ENCODE data around the gene MMP24OS. TPM values are rescaled to one million over a fixed set of nuclear protein-coding genes. Genes with fewer than 3 reads are reported as not detected.

The MMP24OS gene
- total RNA-seq, 4 donors from 2014 or later = 19.6 to 47.2 (median 26.9) TPM

- no peak overlapping the region for H3K4me3 ChIP-seq
- ATAC-seq = no peak
- WGBS, 2 donors (ENCODE audit: low coverage in 1 of 2) = 96 to 100% methylated on average over 3 to 6 of the region's 6 CpGs
- no peak overlapping the region for H3K27ac ChIP-seq
- no peaks in the 10 kb centered on the region for H3K9me3 ChIP-seq
- peaks cover 0 to 12% (median 0%) of the 10 kb centered on the region in 3 donors for H3K4me1 ChIP-seq
- no peaks in the 10 kb centered on the region for H3K36me3 ChIP-seq
- TF ChIP-seq EP300 (IDR thresholded peaks at IDR 0.05) (no peak), POLR2AphosphoS5 (IDR thresholded peaks at IDR 0.05) (no peak), CTCF (IDR thresholded peaks at IDR 0.05) (no peak)
- no peaks in the 10 kb centered on the region for H3K27me3 ChIP-seq
Measured at GRCh38 chr20:35325401-35325800, 47.5 kb upstream of the MMP24OS start.

- peaks cover 0 to 25% (median 3%) of the 10 kb centered on the region in 3 donors for H3K4me1 ChIP-seq
- TF ChIP-seq POLR2A (IDR thresholded peaks at IDR 0.05) (no peak), POLR2AphosphoS5 (IDR thresholded peaks at IDR 0.05) (no peak), CTCF (IDR thresholded peaks at IDR 0.05) (no peak), EP300 (IDR thresholded peaks at IDR 0.05) (no peak)
- H3K9me3 ChIP-seq = no peaks in the 10 kb centered on the region
- no peak overlapping the region for H3K27ac ChIP-seq
- WGBS, 2 donors (ENCODE audit: low coverage in 1 of 2) = 91 to 100% methylated on average over 2 to 3 of the region's 3 CpGs
- H3K36me3 ChIP-seq = peaks cover 0 to 7% of the 10 kb centered on the region in 2 donors
- no peaks in the 10 kb centered on the region for H3K27me3 ChIP-seq
- H3K4me3 ChIP-seq = no peak overlapping the region
- ATAC-seq = no peak
Measured at GRCh38 chr20:35320396-35321126, 42.6 kb upstream of the MMP24OS start.

GRCh38 chr20:35319871-35320197, 41.9 kb upstream of the MMP24OS start:
- H3K36me3 ChIP-seq = peaks cover 0 to 13% of the 10 kb centered on the region in 2 donors
- H3K27ac ChIP-seq = no peak overlapping the region
- no peaks in the 10 kb centered on the region for H3K9me3 ChIP-seq
- H3K4me3 ChIP-seq = no peak overlapping the region
- ATAC-seq = no peak
- peaks cover 0 to 25% (median 3%) of the 10 kb centered on the region in 3 donors for H3K4me1 ChIP-seq
- TF ChIP-seq POLR2A (IDR thresholded peaks at IDR 0.05) = no peak
- no peak for TF ChIP-seq EP300 (IDR thresholded peaks at IDR 0.05)
- TF ChIP-seq POLR2AphosphoS5 (IDR thresholded peaks at IDR 0.05) = no peak
- TF ChIP-seq CTCF (IDR thresholded peaks at IDR 0.05) = no peak
- H3K27me3 ChIP-seq = no peaks in the 10 kb centered on the region

GRCh38 chr20:35319192-35319870, 41.4 kb upstream of the MMP24OS start:
- WGBS, 2 donors (ENCODE audit: low coverage in 1 of 2) = 38 to 52% methylated on average over 5 of the region's 5 CpGs

More at GRCh38 chr20:35319192-35319870, 41.4 kb upstream of the MMP24OS start:
- no peaks in the 10 kb centered on the region for H3K9me3 ChIP-seq
- H3K27ac ChIP-seq = no peak overlapping the region
- TF ChIP-seq EP300 (IDR thresholded peaks at IDR 0.05) (no peak), POLR2AphosphoS5 (IDR thresholded peaks at IDR 0.05) (no peak), CTCF (IDR thresholded peaks at IDR 0.05) (no peak), POLR2A (IDR thresholded peaks at IDR 0.05) (no peak)
- H3K4me1 ChIP-seq = peaks cover 0 to 25% (median 3%) of the 10 kb centered on the region in 3 donors
- no peak overlapping the region for H3K4me3 ChIP-seq
- no peak for ATAC-seq
- no peaks in the 10 kb centered on the region for H3K27me3 ChIP-seq
- H3K36me3 ChIP-seq = peaks cover 0 to 18% of the 10 kb centered on the region in 2 donors

Data from gastroesophageal sphincter (tissue), 4 donors.